Loucy (cell line): ENCODE results near the gene CROCC2.

Source experiments
- EZH2phosphoT487 ChIP-seq: fragments of 200-600 bp; IDR thresholded peaks from 2 replicates; pipeline ENCODE4 v1.6.1; 2018; ENCODE audit warnings: antibody characterized with exemption, mild to moderate bottlenecking, moderate library complexity, borderline replicate concordance
- TF ChIP-seq, protein P1 (sequence below): fragments of 200-600 bp; sonication (generic); conservative IDR thresholded peaks from 2 replicates; pipeline ENCODE4 v1.5.1; 2014; ENCODE audit warnings: mild to moderate bottlenecking, antibody characterized with exemption, low read length

DNA sequence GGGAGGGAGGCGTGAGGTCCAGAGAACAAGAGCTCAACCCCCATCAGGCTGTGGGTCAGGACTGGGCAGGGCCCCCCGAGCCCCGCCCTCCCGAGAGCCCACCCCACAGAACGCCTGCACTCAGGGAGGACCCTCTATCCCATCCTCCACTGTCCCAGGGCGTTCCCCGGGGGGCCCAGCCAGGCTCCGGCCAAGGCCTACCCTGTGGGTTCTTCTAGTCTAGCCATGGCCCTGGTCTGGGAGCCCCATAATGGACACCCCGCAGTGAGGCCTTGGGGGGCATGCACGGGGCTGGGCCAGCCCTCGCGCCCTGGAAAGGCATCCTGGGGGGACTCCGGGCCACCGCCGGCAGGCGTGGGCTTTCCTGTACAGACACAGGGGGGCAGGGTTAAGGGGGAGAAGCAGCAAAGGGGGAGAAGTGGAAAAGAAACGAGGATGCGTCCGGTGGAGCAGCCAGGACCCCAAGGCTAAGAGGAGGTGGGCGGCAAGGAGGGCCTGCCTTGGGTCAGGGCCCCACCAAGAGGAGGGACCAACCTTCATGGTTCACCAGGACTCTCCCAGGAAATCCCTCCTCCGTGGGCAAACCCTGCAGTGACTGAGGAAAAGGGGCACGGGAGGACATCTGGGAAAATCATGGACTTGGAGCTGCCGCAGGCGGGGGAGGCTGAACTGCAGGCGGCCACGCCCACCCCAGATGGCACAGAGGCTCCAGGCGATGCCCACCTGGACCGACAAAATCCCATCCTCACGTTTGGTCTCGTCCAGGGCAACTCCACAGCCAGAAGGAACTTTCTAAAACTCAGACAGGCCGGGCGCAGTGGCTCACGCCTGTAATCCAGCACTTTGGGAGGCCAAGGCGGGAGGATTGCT lies 2.7 kb upstream of the CROCC2 start:
- TF ChIP-seq, protein P1, sequence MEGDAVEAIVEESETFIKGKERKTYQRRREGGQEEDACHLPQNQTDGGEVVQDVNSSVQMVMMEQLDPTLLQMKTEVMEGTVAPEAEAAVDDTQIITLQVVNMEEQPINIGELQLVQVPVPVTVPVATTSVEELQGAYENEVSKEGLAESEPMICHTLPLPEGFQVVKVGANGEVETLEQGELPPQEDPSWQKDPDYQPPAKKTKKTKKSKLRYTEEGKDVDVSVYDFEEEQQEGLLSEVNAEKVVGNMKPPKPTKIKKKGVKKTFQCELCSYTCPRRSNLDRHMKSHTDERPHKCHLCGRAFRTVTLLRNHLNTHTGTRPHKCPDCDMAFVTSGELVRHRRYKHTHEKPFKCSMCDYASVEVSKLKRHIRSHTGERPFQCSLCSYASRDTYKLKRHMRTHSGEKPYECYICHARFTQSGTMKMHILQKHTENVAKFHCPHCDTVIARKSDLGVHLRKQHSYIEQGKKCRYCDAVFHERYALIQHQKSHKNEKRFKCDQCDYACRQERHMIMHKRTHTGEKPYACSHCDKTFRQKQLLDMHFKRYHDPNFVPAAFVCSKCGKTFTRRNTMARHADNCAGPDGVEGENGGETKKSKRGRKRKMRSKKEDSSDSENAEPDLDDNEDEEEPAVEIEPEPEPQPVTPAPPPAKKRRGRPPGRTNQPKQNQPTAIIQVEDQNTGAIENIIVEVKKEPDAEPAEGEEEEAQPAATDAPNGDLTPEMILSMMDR: no peak
- no peak for TF ChIP-seq EZH2phosphoT487
